IMR-90 (cell line): ENCODE data around the gene ZNF778.

Source experiments
- CEBPB ChIP-seq: IDR thresholded peaks from 2 replicates; pipeline ENCODE4 v1.6.1; 2012; ENCODE audit warnings: low read depth, low read length, improper control_type of control experiment
- CTCF ChIP-seq: conservative IDR thresholded peaks from 2 replicates; pipeline ENCODE4 v1.5.1; 2012; ENCODE audit warnings: mild to moderate bottlenecking, low read depth, low read length, improper control_type of control experiment
- POLR2A ChIP-seq: IDR thresholded peaks from 2 replicates; pipeline ENCODE4 v1.6.1; 2012; ENCODE audit warnings: mild to moderate bottlenecking, low read depth, low read length
- RCOR1 ChIP-seq: IDR thresholded peaks from 2 replicates; pipeline ENCODE4 v1.6.1; 2012; ENCODE audit warnings: mild to moderate bottlenecking, low read length, improper control_type of control experiment; ENCODE audit not compliant: insufficient replicate concordance
- SMC3 ChIP-seq: fragments of 150-350 bp; IDR thresholded peaks from 2 replicates; pipeline ENCODE4 v1.6.1; 2016; ENCODE audit warnings: low read depth, mild to moderate bottlenecking, antibody characterized with exemption, low read length, moderate library complexity
- USF2 ChIP-seq: fragments of 150-350 bp; IDR thresholded peaks from 2 replicates; pipeline ENCODE4 v1.6.1; 2017; ENCODE audit warnings: mild to moderate bottlenecking, antibody characterized with exemption, low read length, low read depth

GRCh38 chr16:89191033-89191900 lies 26.2 kb upstream of the ZNF778 start:
- TF ChIP-seq CTCF: no peak
- no peak for TF ChIP-seq POLR2A
- no peak for TF ChIP-seq SMC3
- no peak for TF ChIP-seq USF2
- TF ChIP-seq CEBPB: no peak
- TF ChIP-seq RCOR1: no peak
